HL-60 (cell line): ENCODE data around the gene ITGAL.

Source experiments
- DNase-seq, 2 experiments: peaks; one replicate each; pipeline ENCODE4 v3.0.0-alpha.2; 2010 to 2020; ENCODE audit warnings: low read depth in 1 of 2, low spot score in 1 of 2
- H3K27ac ChIP-seq: fragments of 250-450 bp; sonication (Bioruptor Pico); replicated peaks from 2 replicates; pipeline ENCODE4 v1.5.1; 2020; ENCODE audit warnings: mild to moderate bottlenecking, moderate library complexity
- H3K27me3 ChIP-seq: fragments of 250-450 bp; sonication (Bioruptor Pico); 2 replicates; pipeline ENCODE4 v1.5.1; 2021; ENCODE audit warnings: mild to moderate bottlenecking, moderate library complexity; ENCODE audit not compliant: insufficient read depth, poor library complexity, severe bottlenecking
- H3K4me3 ChIP-seq: replicated peaks from 2 replicates; pipeline ENCODE4 v1.5.1; 2011; ENCODE audit warnings: mild to moderate bottlenecking, control low read depth, low read length; ENCODE audit not compliant: insufficient read depth
- GABPA ChIP-seq: IDR thresholded peaks from 2 replicates; pipeline ENCODE4 v1.6.1; 2012; ENCODE audit warnings: low read depth
- POLR2AphosphoS5 ChIP-seq: IDR thresholded peaks from 2 replicates; pipeline ENCODE4 v1.6.1; 2012; ENCODE audit warnings: low read depth
- SPI1 ChIP-seq: IDR thresholded peaks from 2 replicates; pipeline ENCODE4 v1.6.1; 2012; ENCODE audit warnings: low read depth, mild to moderate bottlenecking, borderline replicate concordance
- TF ChIP-seq, protein P1 (sequence below): IDR thresholded peaks from one replicate; pipeline ENCODE4 v1.5.1; 2011; ENCODE audit warnings: low read length, control low read depth, inconsistent platforms; ENCODE audit not compliant: insufficient read depth
- TF ChIP-seq, protein P2 (sequence below): IDR thresholded peaks from 2 replicates; pipeline ENCODE4 v1.6.1; 2012; ENCODE audit warnings: low read depth; ENCODE audit not compliant: insufficient replicate concordance

Gene ITGAL

DNA sequence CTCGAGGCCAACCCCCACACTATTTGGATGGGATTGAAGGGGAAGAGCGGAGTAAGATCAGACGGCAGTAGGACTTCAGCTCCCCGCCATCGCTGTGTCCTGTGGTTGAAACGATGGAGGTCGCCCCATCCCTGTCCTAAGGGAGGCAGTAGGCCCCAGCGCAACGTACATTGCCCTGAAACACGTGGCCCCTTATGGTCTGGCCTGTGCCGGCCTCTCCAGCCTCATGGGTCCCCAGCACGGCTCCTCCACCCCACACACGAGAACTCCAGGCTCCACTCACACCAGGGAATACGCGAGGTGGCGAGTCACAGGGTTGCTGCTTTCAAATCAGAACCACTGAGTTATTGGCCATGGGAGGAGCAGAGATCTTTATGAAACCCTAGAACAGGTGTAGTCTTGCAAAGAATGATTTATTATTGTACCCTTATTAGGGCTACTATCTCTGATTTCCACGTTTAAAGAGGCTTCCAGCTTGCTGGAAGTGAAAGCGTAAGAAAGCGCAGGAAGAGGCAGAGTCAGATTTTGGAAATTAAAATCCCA, 42.0 kb upstream of the ITGAL start:
- peak in 1 of 2 experiments; percentile 69 for DNase-seq
- peak overlapping the region; percentile 34 for H3K27ac ChIP-seq
- H3K27me3 ChIP-seq: no peaks in the 10 kb centered on the region
- H3K4me3 ChIP-seq: 0 out of 2 replicates have a peak overlapping the region, but pooled peaks have one; percentile 13
- TF ChIP-seq SPI1 (no peak), GABPA (no peak), POLR2AphosphoS5 (no peak; the same call in 1 of the 2 replicates)
- TF ChIP-seq, protein P1, sequence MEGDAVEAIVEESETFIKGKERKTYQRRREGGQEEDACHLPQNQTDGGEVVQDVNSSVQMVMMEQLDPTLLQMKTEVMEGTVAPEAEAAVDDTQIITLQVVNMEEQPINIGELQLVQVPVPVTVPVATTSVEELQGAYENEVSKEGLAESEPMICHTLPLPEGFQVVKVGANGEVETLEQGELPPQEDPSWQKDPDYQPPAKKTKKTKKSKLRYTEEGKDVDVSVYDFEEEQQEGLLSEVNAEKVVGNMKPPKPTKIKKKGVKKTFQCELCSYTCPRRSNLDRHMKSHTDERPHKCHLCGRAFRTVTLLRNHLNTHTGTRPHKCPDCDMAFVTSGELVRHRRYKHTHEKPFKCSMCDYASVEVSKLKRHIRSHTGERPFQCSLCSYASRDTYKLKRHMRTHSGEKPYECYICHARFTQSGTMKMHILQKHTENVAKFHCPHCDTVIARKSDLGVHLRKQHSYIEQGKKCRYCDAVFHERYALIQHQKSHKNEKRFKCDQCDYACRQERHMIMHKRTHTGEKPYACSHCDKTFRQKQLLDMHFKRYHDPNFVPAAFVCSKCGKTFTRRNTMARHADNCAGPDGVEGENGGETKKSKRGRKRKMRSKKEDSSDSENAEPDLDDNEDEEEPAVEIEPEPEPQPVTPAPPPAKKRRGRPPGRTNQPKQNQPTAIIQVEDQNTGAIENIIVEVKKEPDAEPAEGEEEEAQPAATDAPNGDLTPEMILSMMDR: no peak
- TF ChIP-seq, protein P2, sequence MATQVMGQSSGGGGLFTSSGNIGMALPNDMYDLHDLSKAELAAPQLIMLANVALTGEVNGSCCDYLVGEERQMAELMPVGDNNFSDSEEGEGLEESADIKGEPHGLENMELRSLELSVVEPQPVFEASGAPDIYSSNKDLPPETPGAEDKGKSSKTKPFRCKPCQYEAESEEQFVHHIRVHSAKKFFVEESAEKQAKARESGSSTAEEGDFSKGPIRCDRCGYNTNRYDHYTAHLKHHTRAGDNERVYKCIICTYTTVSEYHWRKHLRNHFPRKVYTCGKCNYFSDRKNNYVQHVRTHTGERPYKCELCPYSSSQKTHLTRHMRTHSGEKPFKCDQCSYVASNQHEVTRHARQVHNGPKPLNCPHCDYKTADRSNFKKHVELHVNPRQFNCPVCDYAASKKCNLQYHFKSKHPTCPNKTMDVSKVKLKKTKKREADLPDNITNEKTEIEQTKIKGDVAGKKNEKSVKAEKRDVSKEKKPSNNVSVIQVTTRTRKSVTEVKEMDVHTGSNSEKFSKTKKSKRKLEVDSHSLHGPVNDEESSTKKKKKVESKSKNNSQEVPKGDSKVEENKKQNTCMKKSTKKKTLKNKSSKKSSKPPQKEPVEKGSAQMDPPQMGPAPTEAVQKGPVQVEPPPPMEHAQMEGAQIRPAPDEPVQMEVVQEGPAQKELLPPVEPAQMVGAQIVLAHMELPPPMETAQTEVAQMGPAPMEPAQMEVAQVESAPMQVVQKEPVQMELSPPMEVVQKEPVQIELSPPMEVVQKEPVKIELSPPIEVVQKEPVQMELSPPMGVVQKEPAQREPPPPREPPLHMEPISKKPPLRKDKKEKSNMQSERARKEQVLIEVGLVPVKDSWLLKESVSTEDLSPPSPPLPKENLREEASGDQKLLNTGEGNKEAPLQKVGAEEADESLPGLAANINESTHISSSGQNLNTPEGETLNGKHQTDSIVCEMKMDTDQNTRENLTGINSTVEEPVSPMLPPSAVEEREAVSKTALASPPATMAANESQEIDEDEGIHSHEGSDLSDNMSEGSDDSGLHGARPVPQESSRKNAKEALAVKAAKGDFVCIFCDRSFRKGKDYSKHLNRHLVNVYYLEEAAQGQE: no peak

DNA sequence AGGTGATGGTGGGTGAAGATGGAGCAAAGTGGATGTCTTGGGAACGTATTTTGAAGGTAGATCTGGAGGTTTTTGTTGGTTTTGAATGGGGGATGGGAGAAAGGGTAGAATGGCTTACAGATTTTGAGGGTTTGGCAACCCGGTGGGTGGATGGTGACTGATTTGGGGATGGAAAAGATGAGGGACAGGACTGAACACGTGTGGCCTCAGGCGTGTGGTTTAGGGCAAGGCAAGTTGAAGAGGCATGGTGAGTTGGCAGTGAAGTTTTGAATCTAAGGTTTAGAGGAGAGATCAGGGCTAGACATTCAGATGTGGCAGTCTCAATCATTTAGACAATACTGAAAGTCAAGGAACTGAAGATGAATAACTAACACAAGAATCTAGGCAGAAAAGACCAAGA, 37.7 kb upstream of the ITGAL start:
- no peak overlapping the region for H3K27ac ChIP-seq
- no peak overlapping the region for H3K4me3 ChIP-seq
- DNase-seq: no peak
- no peak for TF ChIP-seq SPI1
- TF ChIP-seq, protein P2: no peak
- H3K27me3 ChIP-seq: no peaks in the 10 kb centered on the region

DNA sequence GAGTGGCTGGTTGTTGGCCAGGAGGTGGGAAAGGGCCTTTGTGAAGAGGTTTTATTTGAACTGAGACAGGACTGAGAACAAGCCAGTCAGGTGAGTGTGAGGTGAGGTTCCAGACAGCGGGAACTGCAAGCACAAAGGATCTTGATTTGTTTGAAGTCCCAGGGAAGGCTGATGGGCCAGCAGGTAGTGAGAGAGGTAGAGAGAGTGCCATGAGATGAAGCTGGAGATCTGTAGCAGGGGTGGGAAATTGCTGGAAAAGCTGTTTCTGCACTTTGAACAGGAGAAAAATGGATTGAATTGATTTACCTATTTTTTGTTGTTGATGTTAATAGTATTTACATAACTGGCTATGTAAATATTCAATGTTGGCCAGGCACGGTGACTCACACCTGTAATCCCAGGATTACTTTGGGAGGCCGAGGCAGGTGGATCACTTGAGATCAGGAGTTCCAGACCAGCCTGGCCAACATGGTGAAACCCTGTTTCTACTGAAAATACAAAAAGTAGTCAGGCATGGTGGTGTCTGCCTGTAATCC, 35.0 kb upstream of the ITGAL start:
- TF ChIP-seq, protein P2: no peak
- TF ChIP-seq, protein P1: no peak
- no peak for TF ChIP-seq POLR2AphosphoS5
- TF ChIP-seq GABPA: no peak
- no peak for TF ChIP-seq SPI1
- no peak overlapping the region for H3K27ac ChIP-seq
- no peak overlapping the region for H3K4me3 ChIP-seq
- DNase-seq: no peak
- H3K27me3 ChIP-seq: no peaks in the 10 kb centered on the region
